ENCODE measurements around the gene DYRK1A.

DYRK1A gene

GRCh38 chr21:37391666-37392065 is 25.1 kb downstream of the DYRK1A start:
- no peak overlapping the region for H3K4me3 ChIP-seq (ENCODE audit: low read depth, low read length)
- H3K27me3 ChIP-seq (replicated peaks) = no peaks in the 10 kb centered on the region
- no peak overlapping the region for H3K27ac ChIP-seq
- no peak for TF ChIP-seq CTCF (IDR thresholded peaks at IDR 0.05; ENCODE audit: low read depth, low read length, missing control alignments)
- in situ Hi-C loops (cut with HindIII; ENCODE audit: low pct_ligation_motif_present, low sequenced_read_pairs) = no loop called here
- DNase-seq = no peak
- H3K36me3 ChIP-seq (replicated peaks) = no peaks in the 10 kb centered on the region

- H3K36me3 ChIP-seq (replicated peaks) = no peaks in the 10 kb centered on the region
- no peak overlapping the region for H3K27ac ChIP-seq
- in situ Hi-C loops (cut with HindIII; ENCODE audit: low pct_ligation_motif_present, low sequenced_read_pairs) = no loop called here
- no peak for DNase-seq
- H3K27me3 ChIP-seq (replicated peaks) = no peaks in the 10 kb centered on the region
- H3K4me3 ChIP-seq (ENCODE audit: low read depth, low read length) = no peak overlapping the region
- no peak for TF ChIP-seq CTCF (IDR thresholded peaks at IDR 0.05; ENCODE audit: low read depth, low read length, missing control alignments)
These were observed 25.9 kb downstream of the DYRK1A start for GRCh38 chr21:37392441-37392840.

- in situ Hi-C loops (cut with HindIII; ENCODE audit: low pct_ligation_motif_present, low sequenced_read_pairs) = no loop called here
- TF ChIP-seq CTCF (IDR thresholded peaks at IDR 0.05; ENCODE audit: low read depth, low read length, missing control alignments) = no peak
- Histone ChIP-seq H3K4me3 (ENCODE audit: low read depth, low read length) (no peak overlapping the region), H3K27me3 (replicated peaks) (no peaks in the 10 kb centered on the region), H3K36me3 (replicated peaks) (no peaks in the 10 kb centered on the region), H3K27ac (no peak overlapping the region)
- no peak for DNase-seq
These were observed 26.5 kb downstream of the DYRK1A start for GRCh38 chr21:37393030-37393429.

GRCh38 chr21:37393786-37394185 is 27.2 kb downstream of the DYRK1A start:
- in situ Hi-C loops (cut with HindIII; ENCODE audit: low pct_ligation_motif_present, low sequenced_read_pairs) = no loop called here
- Histone ChIP-seq H3K27ac (no peak overlapping the region), H3K4me3 (ENCODE audit: low read depth, low read length) (no peak overlapping the region), H3K36me3 (replicated peaks) (no peaks in the 10 kb centered on the region), H3K27me3 (replicated peaks) (no peaks in the 10 kb centered on the region)
- TF ChIP-seq CTCF (IDR thresholded peaks at IDR 0.05; ENCODE audit: low read depth, low read length, missing control alignments) = no peak
- DNase-seq = no peak

GRCh38 chr21:37395961-37396360 is 29.4 kb downstream of the DYRK1A start:
- H3K27ac ChIP-seq = no peak overlapping the region
- DNase-seq = no peak
- H3K27me3 ChIP-seq (replicated peaks) = no peaks in the 10 kb centered on the region
- H3K36me3 ChIP-seq (replicated peaks) = no peaks in the 10 kb centered on the region
- in situ Hi-C loops (cut with HindIII; ENCODE audit: low pct_ligation_motif_present, low sequenced_read_pairs) = no loop called here
- TF ChIP-seq CTCF (IDR thresholded peaks at IDR 0.05; ENCODE audit: low read depth, low read length, missing control alignments) = no peak
- H3K4me3 ChIP-seq (ENCODE audit: low read depth, low read length) = no peak overlapping the region

GRCh38 chr21:37396855-37397254 is 30.3 kb downstream of the DYRK1A start:
- in situ Hi-C loops (cut with HindIII; ENCODE audit: low pct_ligation_motif_present, low sequenced_read_pairs) = no loop called here
- no peak for TF ChIP-seq CTCF (IDR thresholded peaks at IDR 0.05; ENCODE audit: low read depth, low read length, missing control alignments)
- H3K36me3 ChIP-seq (replicated peaks) = no peaks in the 10 kb centered on the region
- no peak overlapping the region for H3K4me3 ChIP-seq (ENCODE audit: low read depth, low read length)
- no peak overlapping the region for H3K27ac ChIP-seq
- H3K27me3 ChIP-seq (replicated peaks) = no peaks in the 10 kb centered on the region
- no peak for DNase-seq

Measured in brain microvascular endothelial cell (primary cell).